Thoracic aorta (tissue), 2 donors: ENCODE results near the gene BAG3. TPM values are rescaled to one million over a fixed set of nuclear protein-coding genes. Genes with fewer than 3 reads are reported as not detected.
A peak's percentile ranks its signal among the peaks of the same experiment; 100 is the strongest.
"Not testable (repeated sequence)": the region's sequence is repeated elsewhere in the genome, so short reads cannot be mapped to it uniquely, and the experiment has no call there.

Experiments used
- ATAC-seq: fragments of 150-250 bp; one replicate; pipeline ENCODE4 v1.8.0; 2017; ENCODE audit warnings: low read depth; ENCODE audit not compliant: insufficient number of reproducible peaks, low FRiP score
- DNase-seq: peaks from one replicate; pipeline ENCODE4 v3.0.0-alpha.2; 2020; ENCODE audit warnings: low spot score
- H3K27ac ChIP-seq, 2 donors: fragments of 200-600 bp; sonication (generic); 1 replicate in 1 of 2; 2 replicates in 1 of 2; pipeline ENCODE4 v1.5.1; 2016; ENCODE audit warnings: mild to moderate bottlenecking in 2 of 2, moderate library complexity in 2 of 2
- H3K27me3 ChIP-seq: fragments of 200-600 bp; sonication (generic); replicated peaks from 2 replicates; pipeline ENCODE4 v1.6.0; 2016; ENCODE audit warnings: mild to moderate bottlenecking; ENCODE audit not compliant: insufficient read depth
- H3K36me3 ChIP-seq: fragments of 200-600 bp; sonication (generic); one replicate; pipeline ENCODE4 v1.5.1; 2016
- H3K4me1 ChIP-seq, 2 donors: fragments of 200-600 bp; sonication (generic); 1 replicate in 1 of 2; 2 replicates in 1 of 2; pipeline versions ENCODE4 v1.5.1 to v1.6.0; 2016; ENCODE audit warnings: low read depth in 2 of 2, mild to moderate bottlenecking in 1 of 2; ENCODE audit not compliant: control insufficient read depth in 1 of 2
- H3K4me3 ChIP-seq: fragments of 200-600 bp; sonication (generic); 2 replicates; pipeline ENCODE4 v1.5.1; 2016; ENCODE audit warnings: mild to moderate bottlenecking
- H3K9me3 ChIP-seq: fragments of 200-600 bp; sonication (generic); 2 replicates; pipeline ENCODE4 v1.5.1; 2016
- total RNA-seq, 2 donors: library from RNA; depleted of rRNA; stranded (reverse); fragments of >200 nt; gene quantifications; one replicate each; pipeline versions ENCODE4 v1.1.0 to v1.2.3, GENCODE V29; 2016
- TF ChIP-seq, protein P1 (sequence below): fragments of 200-600 bp; sonication (generic); IDR thresholded peaks from one replicate; pipeline ENCODE4 v1.5.1; 2019; ENCODE audit warnings: antibody characterized with exemption

BAG3 gene
- total RNA-seq, 2 donors from 2014 or later: 48.9 to 87.6 TPM

DNA sequence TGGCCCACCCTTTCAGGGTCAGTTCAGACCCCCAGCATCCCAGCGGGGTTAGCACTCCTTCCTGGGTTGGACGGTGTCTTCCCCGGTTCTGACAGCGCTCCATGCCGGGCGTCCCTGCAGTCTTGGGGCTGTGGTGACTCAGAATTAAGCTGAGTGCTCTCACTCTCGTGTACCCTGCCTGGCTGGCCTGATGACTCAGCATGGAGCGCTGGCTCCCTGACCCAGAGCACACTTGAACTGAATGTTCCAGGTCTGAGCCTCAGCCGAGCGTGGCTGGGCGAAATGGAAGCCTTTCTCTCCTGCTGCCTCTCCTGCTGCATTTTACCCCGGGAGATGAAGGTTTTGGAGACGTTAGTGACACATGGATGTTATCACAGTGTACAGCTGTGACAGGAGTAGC, 7.1 kb downstream of the BAG3 start:
- H3K4me1 ChIP-seq: peaks cover 49 to 84% of the 10 kb centered on the region in 2 donors
- ATAC-seq (peak; percentile 84), DNase-seq (peak; percentile 72)
- no peaks in the 10 kb centered on the region for H3K9me3 ChIP-seq
- no peaks in the 10 kb centered on the region for H3K27me3 ChIP-seq
- H3K4me3 ChIP-seq: peak overlapping the region; percentile 34
- no peaks in the 10 kb centered on the region for H3K36me3 ChIP-seq
- peak overlapping the region; percentile 83 to 99 for H3K27ac ChIP-seq
- TF ChIP-seq, protein P1, sequence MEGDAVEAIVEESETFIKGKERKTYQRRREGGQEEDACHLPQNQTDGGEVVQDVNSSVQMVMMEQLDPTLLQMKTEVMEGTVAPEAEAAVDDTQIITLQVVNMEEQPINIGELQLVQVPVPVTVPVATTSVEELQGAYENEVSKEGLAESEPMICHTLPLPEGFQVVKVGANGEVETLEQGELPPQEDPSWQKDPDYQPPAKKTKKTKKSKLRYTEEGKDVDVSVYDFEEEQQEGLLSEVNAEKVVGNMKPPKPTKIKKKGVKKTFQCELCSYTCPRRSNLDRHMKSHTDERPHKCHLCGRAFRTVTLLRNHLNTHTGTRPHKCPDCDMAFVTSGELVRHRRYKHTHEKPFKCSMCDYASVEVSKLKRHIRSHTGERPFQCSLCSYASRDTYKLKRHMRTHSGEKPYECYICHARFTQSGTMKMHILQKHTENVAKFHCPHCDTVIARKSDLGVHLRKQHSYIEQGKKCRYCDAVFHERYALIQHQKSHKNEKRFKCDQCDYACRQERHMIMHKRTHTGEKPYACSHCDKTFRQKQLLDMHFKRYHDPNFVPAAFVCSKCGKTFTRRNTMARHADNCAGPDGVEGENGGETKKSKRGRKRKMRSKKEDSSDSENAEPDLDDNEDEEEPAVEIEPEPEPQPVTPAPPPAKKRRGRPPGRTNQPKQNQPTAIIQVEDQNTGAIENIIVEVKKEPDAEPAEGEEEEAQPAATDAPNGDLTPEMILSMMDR: no peak

DNA sequence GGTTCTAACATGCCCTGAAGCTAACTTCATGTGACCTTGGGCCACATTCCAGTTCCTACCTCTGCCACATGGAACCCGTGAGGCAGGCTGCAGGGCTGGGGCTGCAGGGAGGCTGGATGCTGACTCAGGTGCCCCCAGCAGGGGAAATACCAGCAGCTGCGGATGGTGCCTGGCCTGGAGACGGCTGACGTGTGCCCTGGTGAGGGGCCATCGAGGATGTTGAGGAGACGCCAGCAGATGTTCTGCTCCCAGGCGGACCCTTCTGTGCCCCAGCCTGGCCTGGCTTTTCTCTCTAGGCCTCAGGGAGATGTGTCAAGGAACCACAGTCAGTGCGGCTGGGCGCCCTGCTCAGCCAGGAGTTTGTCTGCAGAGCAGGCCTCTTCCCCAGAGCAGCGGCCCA, 8.8 kb downstream of the BAG3 start:
- DNase-seq (no peak), ATAC-seq (no peak)
- H3K27ac ChIP-seq: peak overlapping the region; percentile 83 to 99
- H3K4me1 ChIP-seq: peaks cover 41 to 82% of the 10 kb centered on the region in 2 donors
- no peaks in the 10 kb centered on the region for H3K27me3 ChIP-seq
- no peaks in the 10 kb centered on the region for H3K36me3 ChIP-seq
- H3K9me3 ChIP-seq: no peaks in the 10 kb centered on the region
- TF ChIP-seq, protein P1: no peak
- H3K4me3 ChIP-seq: no peak overlapping the region

DNA sequence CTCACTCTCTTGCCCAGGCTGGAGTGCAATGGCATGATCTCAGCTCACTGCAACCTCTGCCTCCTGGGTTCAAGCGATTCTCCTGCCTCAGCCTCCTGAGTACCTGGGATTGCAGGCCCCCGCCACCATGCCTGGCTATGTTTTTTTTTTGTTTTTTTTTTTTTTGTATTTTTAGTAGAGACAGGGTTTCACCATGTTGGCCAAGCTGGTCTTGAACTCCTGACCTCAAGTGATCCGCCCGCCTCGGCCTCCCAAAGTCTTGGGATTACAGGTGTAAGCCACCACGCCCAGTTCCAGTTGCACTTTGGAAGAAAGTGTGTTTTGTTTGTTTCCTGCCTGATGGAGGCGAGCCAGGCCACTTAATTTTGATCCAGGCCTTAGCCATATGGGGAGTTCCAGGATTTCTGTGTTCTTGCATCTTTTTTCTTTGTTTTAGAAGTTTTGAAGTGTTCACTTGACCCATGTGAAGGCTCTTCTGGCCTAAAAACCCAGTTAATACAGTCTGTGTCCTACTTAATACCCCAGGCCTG, 11.0 kb downstream of the BAG3 start:
- H3K27me3 ChIP-seq, H3K9me3 ChIP-seq, H3K4me3 ChIP-seq, H3K36me3 ChIP-seq, DNase-seq, ATAC-seq, H3K27ac ChIP-seq: not testable (repeated sequence)
- H3K4me1 ChIP-seq: peaks cover 45 to 80% of the 10 kb centered on the region in 2 donors

DNA sequence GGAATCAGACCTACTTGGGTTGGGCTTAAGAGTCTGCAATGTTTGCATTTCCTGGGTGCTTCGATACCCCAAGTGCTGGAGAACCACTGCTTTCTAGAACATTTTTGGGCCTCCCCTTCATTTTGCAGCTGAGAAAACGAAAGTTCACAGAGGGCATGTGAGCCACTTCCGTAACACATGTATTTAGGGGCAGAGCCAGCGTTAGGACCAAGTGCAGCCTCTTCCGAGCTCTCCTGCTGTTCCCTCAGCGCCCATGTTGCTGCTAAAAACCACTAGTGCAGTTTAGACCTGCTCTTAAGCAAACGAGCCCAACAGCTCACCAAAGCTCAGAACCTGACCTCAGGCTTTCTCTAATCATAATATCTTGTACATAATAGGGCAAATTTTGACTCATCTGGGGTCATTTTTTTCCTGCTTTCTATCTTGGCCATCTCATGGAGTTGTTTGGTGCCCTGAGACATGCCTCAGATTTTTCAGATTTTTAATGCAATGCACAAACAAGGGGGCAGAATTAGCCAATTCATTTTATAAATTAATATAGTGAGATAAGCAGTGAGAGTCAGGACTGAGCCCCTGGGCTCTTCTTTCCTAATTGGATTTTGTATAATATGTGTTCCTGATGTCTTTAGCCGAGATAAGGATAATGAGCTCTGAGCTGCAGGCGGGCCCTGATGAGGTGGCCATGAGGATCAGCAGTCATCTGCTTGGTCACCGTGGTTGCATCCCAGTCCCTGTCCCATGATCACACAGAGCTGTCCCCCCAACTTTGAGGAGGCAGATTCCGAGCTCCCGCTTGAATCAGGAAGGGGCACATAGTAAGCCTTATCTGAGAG, 12.9 kb downstream of the BAG3 start:
- Histone ChIP-seq H3K27me3 (no peaks in the 10 kb centered on the region), H3K9me3 (no peaks in the 10 kb centered on the region), H3K36me3 (no peaks in the 10 kb centered on the region), H3K27ac (peak overlapping the region in 1 of 2 donors; percentile 11), H3K4me3 (no peak overlapping the region), H3K4me1 (peaks cover 48 to 81% of the 10 kb centered on the region in 2 donors)
- ATAC-seq (no peak), DNase-seq (no peak)
- TF ChIP-seq, protein P1: no peak

DNA sequence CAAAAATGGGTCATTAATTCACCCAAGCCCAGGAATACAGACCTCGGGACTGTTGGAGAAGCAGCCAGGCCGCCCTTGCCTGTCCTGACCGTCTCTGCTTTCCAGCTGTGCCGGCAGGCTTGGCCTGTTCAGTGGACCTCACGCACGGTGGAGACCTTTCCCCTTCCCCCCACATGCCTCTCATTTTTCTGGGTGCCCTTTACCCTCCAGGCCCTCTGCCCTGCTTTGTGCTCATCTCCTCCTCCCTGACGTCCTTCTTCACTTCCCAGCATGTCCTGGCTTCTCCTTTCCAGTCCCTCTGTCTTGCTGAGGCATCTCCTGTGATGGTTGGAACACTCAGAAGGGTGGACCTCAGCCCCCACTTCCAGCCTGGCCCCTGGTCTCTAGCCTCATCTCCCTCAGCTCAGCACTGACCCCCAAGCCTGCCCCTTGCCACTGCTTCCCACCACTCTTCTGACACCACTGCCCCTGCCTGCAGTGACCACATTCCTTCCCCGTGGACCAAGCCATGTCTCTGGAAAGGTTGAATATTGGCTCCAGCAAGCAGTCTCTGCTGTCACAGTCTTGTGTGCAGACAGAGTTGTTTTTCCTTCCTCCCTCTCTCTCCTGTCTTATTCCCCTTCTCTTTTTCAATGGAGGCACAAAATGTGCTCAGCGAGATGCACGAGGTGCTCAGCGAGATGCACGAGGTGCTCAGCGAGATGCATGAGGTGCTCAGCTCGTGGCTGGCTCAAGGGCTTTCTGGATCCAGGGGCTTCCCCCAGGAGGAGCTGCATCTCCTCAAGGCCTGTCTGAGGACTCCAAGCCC, 14.9 kb downstream of the BAG3 start:
- TF ChIP-seq, protein P1: no peak
- no peaks in the 10 kb centered on the region for H3K27me3 ChIP-seq
- H3K9me3 ChIP-seq: no peaks in the 10 kb centered on the region
- H3K36me3 ChIP-seq: peaks cover 15% of the 10 kb centered on the region
- peak overlapping the region in 1 of 2 donors; percentile 76 for H3K27ac ChIP-seq
- peaks cover 39 to 83% of the 10 kb centered on the region in 2 donors for H3K4me1 ChIP-seq
- H3K4me3 ChIP-seq: no peak overlapping the region
- ATAC-seq (no peak), DNase-seq (no peak)
